ENCODE results near the gene EPS8.

EPS8 gene

GRCh38 chr12:15590180-15590826 is 198.9 kb downstream of the EPS8 start:
- peak; percentile 37 for DNase-seq (ENCODE audit: low read depth)
- TF ChIP-seq, protein P1, sequence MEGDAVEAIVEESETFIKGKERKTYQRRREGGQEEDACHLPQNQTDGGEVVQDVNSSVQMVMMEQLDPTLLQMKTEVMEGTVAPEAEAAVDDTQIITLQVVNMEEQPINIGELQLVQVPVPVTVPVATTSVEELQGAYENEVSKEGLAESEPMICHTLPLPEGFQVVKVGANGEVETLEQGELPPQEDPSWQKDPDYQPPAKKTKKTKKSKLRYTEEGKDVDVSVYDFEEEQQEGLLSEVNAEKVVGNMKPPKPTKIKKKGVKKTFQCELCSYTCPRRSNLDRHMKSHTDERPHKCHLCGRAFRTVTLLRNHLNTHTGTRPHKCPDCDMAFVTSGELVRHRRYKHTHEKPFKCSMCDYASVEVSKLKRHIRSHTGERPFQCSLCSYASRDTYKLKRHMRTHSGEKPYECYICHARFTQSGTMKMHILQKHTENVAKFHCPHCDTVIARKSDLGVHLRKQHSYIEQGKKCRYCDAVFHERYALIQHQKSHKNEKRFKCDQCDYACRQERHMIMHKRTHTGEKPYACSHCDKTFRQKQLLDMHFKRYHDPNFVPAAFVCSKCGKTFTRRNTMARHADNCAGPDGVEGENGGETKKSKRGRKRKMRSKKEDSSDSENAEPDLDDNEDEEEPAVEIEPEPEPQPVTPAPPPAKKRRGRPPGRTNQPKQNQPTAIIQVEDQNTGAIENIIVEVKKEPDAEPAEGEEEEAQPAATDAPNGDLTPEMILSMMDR (IDR thresholded peaks at IDR 0.05; ENCODE audit: control insufficient read depth, insufficient read depth, low read depth, low read length, missing control alignments) = peak; percentile 92
- H3K4me3 ChIP-seq (ENCODE audit: control insufficient read depth, low read depth, low read length) = peak overlapping the region; percentile 32

DNA sequence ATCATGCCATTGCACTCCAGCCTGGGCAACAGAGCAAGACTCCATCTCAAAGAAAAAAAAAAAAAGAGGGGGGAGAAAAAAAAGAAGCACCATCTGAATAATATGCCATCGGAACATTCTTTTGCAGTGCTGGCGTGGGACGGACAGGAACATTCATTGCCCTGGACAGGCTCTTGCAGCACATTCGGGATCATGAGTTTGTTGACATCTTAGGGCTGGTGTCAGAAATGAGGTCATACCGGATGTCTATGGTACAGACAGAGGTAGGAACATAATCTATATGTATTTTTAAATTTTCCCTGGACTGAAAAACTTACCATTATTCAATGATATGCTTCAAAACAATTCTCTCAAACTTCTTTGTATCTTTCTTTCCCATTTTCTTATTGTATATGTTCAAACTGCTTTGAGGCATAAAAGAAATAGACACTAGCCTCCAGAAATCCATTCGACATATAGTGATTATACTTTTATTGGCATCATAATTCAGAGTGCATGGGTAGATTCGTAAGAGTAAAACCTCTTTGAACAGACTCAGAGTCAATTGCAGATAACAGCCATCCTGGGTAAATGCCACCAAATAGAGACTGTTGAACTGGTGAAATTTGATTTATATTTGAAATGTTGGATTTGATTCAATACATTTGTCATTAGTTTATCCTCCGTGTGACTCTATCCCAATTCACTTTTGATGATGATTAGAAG is 199.7 kb downstream of the EPS8 start:
- H3K4me3 ChIP-seq (ENCODE audit: control insufficient read depth, low read depth, low read length) = no peak overlapping the region
- TF ChIP-seq, protein P1 (IDR thresholded peaks at IDR 0.05; ENCODE audit: control insufficient read depth, insufficient read depth, low read depth, low read length, missing control alignments) = no peak
- DNase-seq (ENCODE audit: low read depth) = no peak

GRCh38 chr12:15584366-15585041 is 204.7 kb downstream of the EPS8 start:
- TF ChIP-seq, protein P1 (IDR thresholded peaks at IDR 0.05; ENCODE audit: control insufficient read depth, insufficient read depth, low read depth, low read length, missing control alignments) = peak; percentile 70
- peak; percentile 67 for DNase-seq (ENCODE audit: low read depth)
- H3K4me3 ChIP-seq (ENCODE audit: control insufficient read depth, low read depth, low read length) = no peak overlapping the region

DNA sequence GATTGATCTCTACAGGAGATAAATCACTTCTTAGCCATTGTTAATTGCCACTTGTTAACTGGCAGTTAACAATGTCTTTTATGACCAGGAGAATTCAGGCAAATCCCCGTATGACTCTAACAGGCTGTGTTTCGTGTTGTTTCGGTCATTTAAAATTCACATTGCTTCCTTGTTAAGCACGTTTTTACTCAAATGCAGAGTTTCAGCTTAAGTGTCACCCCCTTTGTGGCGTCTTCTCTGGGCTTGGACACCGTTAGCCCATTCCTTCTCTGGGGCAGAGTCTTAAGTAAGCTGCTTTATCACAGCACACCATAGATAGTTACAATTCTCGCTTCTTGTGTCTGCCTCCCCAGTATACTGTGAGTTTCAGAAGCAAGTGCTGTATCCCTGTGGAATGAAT is 205.4 kb downstream of the EPS8 start:
- DNase-seq (ENCODE audit: low read depth) = no peak
- no peak overlapping the region for H3K4me3 ChIP-seq (ENCODE audit: control insufficient read depth, low read depth, low read length)
- TF ChIP-seq, protein P1 (IDR thresholded peaks at IDR 0.05; ENCODE audit: control insufficient read depth, insufficient read depth, low read depth, low read length, missing control alignments) = no peak

GRCh38 chr12:15581006-15581405 is 208.2 kb downstream of the EPS8 start:
- no peak overlapping the region for H3K4me3 ChIP-seq (ENCODE audit: control insufficient read depth, low read depth, low read length)
- TF ChIP-seq, protein P1 (IDR thresholded peaks at IDR 0.05; ENCODE audit: control insufficient read depth, insufficient read depth, low read depth, low read length, missing control alignments) = no peak
- no peak for DNase-seq (ENCODE audit: low read depth)

- no peak for DNase-seq (ENCODE audit: low read depth)
- TF ChIP-seq, protein P1 (IDR thresholded peaks at IDR 0.05; ENCODE audit: control insufficient read depth, insufficient read depth, low read depth, low read length, missing control alignments) = peak; percentile 15
- H3K4me3 ChIP-seq (ENCODE audit: control insufficient read depth, low read depth, low read length) = no peak overlapping the region
Measured at GRCh38 chr12:15580431-15580830, 208.8 kb downstream of the EPS8 start.
